Epidermal melanocyte (primary cell): ENCODE data around the gene KCNIP1.

Source experiments
- DNase-seq: peaks from one replicate; pipeline ENCODE4 v3.0.0; 2011; ENCODE audit warnings: low spot score; ENCODE audit not compliant: insufficient read length

KCNIP1 gene

DNA sequence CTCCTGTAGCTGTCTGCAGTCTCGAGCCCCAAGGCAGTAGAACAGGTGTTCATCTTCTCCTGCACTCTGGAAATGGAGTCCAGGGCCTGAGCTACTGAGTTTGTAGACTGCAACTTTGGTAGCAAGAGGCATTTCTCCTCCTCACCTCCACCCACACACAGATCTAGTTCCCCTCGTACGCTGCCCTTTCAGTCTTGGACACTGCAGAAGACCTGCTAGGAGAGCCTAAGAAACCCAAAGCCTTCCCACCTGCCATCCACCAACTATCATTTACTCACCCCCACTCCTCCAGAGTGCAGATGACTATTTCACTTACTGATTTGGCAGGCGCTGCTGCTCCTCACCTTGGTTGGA is 59.0 kb downstream of the KCNIP1 start:
- no peak for DNase-seq

DNA sequence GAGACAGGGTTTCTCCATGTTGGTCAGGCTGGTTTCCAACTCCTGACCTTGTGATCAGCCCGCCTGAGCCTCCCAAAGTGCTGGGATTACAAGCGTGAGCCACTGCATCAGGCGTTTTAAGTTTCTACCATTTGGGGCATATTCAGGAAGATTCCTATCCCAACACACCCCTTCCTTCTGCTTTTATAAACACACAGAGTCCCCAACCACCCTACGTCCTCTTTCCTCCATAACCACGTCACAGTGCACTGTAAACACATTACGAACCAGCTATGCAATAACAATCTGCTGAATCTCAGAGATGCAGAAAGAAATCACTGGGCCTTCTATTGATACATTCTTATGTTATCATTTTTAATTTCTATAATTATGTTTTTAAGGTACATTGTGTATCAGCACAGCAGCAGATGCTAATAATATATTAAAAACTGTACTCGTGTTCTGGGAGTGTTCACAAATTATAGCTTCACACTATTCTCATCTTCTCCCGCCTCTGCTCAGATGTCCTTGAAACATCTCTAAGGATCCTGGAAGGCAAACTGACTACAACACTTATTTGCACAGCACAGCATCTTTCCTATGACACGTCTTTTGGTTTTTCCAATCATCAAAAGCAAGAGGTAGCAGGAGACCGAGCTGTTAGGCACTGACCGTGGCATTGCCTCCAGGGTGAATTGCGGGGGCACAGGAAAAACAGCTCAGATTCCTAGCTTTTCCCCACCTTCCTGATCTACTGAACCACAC is 60.2 kb downstream of the KCNIP1 start:
- DNase-seq, result no peak

DNA sequence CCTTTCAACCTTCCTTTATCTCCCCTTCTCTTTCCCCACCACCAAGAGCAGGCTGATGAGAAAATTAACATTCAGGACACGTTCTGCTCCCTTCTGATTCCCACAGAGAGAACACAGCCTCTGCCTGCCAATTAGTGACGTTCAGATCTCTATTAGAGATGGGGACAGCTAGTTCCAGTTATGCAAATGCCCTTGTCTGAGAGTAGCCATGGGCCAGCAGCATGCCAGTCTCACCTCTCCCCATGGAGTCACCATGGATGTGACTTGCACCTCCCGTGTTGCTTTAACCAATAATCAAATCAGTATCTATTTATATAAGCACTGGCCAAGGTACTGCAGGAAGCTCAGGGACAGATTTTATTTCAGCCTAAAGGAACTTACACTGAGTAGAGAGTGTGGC is 61.3 kb downstream of the KCNIP1 start:
- no peak for DNase-seq

DNA sequence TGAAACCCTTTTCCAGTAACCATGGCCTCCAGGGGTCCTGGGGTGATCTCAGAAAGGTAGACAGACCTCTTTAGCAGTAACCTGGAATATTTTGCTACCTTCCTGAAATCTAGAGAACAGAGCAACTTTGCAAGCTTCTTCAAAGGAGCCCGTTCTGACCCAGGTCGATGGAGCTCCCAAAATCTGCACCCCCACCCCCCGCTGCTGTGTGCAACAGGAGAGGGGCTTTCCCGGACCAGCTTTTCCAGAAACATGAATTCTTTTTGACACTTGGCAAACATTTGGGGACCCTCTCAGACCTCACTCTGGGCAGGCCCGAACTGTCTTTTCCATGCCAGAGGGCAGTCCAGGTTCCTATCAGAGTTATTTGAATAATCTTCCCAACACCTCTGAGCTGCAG is 65.3 kb downstream of the KCNIP1 start:
- no peak for DNase-seq

DNA sequence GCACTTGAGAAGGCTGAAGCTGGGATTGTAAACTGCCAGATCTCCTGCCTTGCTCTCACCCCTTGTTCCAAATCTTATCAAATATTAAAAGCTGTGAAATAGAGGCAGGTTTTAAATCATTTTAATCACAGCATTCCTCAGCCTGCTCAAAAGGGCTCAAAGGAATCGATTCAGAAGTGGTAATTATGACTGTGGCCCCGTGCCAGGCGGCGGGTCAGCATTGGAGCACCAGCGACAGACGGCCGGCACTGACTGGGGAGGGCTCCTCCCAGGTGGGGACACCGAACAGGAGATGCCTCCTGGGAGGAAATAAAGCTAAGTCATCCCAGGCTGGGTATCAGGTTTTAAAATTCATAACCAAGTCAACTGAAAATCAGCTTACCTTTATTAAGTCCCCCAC is 66.7 kb downstream of the KCNIP1 start:
- no peak for DNase-seq

DNA sequence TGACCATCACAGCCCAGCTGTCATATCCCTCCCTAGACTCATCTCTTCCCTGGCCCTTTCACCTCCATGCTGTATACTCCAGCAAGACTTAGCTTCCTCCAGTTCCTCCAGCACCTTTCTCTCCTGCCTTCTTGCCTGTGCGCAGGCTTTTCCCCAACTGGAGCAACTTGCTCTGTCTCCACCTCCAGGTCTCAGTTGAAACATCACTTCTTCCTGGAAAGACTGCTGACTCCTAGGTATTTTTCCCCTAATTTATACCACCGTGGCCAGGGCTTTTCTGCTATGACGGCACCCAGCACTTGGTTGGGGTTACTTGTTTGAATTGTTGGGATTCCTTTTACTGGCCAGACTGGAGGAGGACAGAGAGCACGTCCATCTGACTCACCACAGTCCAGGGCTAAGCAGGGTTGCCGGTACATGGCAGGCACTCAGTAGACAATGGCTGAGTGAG is 67.5 kb downstream of the KCNIP1 start:
- no peak for DNase-seq

DNA sequence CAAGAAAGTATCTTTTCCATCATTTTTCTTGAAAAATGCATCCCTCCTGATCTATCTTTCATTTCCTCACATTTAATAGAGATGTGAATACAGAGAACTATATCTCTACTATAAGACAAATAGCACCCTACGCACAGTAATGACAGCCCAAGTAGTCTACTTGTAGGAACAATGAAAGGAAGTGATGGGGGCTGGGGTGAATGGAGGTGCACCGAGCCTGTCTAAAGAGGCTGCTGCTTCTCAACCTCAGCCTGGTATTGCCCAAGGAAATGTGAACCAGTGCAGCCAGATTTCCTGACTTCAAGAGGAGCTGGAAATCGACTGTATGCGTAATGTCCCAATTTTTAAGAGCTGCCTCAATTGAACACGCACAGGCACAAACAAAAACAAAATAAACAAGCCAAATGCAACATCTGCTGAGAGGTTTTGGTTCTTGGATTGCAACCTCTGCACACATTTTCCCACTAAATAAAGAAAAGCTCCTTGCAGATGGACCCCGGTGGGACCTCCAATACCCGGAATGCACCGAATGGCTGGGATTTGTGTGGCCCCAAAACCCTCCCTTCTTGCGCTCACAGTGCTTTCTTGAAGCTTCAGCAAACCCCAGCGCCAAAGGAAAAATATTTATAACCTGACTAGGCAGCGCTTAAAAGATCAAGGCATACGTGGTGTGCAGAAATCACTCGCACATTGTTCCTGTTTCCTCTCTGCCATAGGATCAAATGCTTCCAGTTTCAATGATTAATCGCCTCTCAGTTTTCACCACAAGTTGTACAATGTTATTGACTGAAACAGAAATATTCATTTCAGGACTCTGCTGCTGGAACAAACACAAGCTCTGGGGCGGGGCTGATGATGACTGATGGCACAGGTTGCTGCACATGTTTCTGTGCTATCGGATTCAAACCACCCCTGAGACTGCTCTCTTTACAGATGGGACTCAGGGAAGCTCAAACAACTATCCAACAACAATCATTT is 68.3 kb downstream of the KCNIP1 start:
- no peak for DNase-seq

DNA sequence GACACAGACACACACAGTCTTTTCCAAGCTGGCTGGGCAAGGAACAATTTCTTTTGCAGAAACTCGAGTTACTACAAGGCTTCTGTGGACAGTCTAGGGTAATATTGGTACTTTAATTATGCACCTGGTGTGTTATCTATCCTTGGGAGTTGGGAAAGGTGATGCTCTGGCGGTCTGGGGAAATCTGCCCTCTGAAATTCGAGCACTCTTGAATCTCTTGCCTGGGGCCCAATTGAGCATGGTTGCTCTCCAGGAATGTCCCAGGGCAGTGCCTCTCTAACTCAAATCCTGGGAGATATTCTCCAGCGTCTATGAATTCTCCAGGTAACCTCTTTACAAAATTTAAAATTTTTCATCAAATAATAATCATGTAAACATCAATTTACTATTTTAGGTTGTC is 69.3 kb downstream of the KCNIP1 start:
- no peak for DNase-seq

DNA sequence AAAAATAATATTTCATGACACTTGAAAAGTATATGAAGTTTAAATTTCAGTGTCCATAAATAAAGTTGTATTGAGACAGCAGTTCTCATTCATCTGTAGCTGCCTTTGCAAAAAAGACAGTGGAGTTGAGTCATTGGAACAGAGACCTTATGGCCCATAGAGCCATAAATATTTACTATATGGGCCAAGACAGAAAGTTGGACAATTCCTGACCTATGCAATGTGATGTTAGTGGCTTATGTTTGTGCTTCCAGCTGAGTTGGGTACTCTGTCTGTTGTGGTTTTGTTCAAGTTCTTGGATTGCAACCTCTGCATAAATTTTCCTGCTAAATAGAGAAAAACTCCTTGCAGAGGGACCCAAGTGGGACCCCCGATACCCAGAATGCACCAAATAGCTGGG is 69.8 kb downstream of the KCNIP1 start:
- no peak for DNase-seq

DNA sequence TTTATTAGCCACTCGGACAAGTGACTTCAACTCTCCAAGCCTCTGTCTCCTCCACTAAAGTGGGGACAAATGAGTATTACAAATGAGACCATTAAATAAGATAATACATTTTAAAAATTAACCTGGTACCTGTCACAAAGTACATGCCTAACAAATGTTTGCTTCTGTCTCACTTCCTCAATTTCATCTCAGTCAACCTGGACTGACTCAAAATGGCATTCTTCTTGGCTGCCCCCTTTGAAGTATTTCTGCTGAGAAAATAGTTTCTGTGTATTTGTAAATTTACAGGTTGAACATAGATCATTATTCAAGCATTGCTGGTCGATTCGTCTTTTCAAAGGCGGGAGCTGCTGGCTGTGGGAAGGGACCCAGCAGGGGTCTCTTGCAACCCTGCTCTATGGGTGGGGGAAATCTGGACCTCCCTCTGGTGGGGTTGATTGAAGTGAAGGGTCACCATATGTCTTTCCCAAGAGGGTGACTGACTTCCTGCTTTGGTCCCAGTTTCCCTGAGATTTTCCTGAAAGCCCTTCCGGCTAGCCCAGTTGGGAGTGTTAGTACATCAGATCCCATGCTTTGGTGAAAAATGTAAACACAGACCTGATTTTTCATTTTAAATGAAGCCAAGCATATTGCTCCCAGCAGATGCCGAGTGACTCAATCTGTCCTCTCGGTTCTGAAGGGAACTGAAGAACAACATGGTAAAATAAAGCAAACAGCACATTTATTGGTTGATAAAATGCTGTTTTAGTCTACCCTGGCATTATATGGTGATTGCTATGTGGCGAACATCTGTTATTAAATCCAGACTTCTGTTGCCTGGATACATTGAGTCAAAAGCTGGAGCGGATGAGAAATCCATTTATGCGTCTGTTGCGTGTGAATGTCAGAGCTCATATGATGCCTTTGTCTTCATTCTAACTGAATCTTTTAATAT is 73.0 kb downstream of the KCNIP1 start:
- no peak for DNase-seq

DNA sequence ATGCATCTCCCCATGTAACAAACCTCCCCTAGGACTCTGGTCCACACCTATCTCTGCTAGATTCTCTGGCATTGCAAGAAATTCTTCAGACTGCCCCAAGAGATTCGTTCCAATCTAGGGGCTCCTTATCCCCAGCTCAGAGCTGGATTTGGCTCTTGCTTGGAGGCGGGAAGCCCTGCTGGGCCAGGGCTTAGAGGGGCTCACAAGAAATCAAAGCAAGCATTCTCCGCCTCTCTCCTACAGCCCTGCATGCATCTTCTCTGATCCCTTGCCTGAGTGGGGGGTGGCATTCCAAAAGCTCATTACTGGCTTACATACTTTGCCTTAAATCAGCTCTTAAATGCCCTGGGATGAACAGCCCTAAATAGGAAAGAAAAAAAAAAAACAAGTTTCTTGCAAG is 75.8 kb downstream of the KCNIP1 start:
- DNase-seq, result no peak

DNA sequence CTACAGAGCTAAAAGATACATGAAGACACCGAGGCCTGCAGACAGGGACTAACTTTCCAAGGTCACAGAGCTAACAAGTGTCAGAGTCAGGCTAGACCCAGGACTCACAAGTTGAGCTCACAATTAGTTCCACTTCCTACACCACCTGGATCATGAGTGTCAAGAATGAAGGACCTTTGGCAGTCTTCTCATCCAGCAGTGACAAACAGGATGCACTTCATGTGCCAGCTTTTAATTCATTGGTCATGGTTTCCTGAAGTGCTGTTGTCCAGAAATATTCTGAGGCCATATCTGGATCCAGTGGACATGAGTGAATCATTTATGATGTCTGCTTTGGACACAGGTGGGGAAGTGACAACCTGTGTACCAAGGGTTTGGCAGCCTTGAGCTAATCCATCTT is 77.4 kb downstream of the KCNIP1 start:
- no peak for DNase-seq

DNA sequence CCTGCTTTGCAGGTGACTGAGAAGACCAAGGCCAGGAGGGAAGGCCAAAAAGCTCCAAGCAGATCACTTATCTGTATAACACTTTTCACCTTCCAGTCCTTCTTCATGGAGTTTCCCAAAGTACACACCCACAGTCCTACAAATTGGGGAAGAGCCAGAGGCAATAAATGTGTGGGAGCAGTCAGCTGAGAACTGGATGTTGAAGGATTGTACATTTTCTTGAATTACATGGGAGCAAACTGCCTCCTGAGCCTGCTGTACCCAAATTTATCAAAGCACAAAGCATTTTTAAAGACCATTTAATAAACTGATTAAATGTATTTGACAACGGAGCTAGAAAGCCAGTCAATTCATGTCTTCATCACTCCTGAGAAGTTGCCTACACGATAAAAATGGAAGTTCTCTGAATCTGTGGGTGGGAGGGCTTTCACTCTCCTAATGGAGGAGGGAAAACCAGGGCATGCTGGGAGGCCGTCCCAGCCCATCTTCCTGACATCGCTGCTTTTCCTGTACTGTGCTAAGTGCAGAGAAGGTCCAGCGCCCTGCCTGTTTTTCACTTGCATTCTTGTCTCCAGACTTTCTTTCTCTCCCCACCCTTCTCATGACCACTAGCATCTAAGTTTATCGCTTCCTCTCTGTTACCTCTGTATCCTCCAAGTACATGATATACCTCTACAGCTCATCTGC is 79.0 kb downstream of the KCNIP1 start:
- no peak for DNase-seq

DNA sequence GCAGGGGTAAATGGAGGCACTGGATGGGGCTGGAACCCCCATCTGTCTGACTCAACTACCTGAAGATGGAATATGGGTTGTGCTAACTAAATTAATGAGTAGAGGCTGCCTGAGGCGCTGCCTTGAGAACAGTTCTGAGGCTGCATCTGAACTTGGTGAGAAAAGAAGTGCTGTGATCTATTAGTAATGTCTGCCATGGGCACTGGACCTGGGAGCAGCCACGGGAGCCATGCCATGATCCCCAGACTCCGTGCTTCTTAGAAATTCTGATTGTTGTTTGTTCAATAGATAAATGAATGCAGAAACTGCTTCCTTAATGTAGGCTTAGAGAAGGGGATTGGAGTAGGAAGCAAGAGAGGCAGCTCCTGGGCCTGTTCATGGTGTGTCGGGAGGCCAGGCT is 80.2 kb downstream of the KCNIP1 start:
- DNase-seq, result no peak

DNA sequence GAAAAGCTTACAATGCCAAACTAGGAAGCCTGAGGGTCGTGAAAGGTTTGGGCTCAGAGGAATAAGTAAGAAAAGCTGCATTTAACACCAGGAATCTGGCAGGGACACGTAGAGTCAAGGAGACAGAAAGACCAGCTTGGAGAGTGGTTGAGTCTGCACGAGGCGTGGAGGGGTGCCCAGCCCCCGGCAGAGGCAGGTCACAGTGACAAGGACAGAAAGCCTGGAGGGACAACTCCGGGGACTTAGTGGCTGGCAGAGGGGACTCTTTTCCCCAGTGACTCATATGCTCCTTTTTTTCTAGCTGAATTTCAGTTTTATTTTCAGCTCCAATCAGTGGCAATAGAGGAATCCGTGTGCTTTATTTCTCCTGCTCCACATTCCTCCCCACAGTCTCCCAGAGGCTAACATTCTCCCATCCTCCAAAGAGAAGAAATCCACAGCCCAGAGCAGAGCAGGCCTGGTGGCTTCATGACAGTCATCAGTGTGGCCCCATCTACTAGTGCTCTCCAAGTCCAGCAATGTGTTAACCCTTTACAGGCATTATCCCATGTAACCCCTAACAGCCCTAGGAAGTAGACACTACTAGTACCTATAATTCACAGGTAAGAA is 80.7 kb downstream of the KCNIP1 start:
- no peak for DNase-seq

DNA sequence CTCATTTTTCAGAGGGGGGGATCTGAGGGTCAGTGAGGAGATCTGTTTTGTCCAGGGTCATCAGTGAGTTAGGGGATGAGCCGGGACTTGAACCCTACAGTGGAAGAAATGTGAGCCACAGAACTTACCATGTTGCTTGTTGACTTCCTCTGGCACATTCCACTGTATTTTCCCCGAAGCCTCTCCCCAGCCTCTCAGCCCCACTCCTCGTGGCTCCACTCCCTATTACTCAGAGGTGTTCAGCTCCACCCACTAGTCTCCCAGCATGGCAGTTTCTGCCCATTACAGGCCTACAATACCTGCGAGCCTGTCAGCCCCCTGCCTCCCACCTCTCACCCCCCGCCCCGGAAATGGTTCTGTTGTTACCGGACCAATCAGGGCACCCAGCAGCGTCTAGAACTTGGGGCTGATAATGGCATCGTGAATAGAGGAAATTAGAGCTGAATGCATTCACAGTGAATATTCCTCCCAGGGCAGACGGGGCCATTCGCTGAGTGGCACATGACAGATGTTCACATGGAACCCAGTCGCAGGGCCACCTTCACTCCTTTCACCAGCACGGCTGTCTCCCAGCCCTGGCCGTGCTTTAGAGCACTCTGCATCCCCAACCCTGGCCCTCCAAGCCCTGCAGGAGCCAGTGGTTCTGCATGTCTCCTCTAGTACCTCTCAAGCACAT is 81.6 kb downstream of the KCNIP1 start:
- DNase-seq, result no peak

DNA sequence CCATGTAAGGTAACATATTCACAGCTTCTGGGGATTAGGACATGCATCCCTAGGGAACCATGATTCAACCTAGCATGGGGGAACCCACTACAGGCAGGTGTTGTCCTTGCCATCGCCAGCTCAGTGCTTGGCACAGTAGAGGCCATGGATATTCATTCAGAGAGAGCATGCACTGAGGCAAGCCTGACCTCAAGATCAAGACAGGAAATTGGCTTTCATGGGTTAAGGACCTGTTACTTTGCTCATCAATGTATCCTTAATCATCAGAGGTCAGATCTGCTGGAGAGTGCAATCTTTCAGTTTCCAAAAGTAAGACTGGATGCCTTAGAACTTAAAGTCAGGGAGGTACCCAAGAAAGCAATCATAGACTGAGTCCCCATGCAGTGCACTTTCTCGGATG is 84.0 kb downstream of the KCNIP1 start:
- no peak for DNase-seq

DNA sequence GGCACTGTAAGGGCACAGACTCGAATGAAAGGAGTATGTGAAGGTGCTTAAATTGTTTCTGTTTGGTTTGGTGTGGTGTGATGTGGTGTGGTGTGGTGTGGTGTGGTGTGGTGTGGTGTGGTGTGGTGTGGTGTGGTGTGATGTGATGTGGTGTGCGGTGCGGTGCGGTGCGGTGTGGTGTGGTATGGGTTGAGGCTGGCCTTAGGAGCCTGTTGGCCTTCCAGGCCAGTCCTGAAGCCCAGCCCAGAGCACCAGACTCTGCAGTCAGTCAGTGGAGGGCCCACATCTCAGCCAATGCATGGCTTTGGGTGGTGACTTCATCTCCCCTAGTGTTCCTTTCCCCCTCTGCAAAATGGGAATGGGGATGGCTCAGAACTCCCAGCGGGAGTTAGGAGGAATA is 85.8 kb downstream of the KCNIP1 start:
- DNase-seq, result no peak

DNA sequence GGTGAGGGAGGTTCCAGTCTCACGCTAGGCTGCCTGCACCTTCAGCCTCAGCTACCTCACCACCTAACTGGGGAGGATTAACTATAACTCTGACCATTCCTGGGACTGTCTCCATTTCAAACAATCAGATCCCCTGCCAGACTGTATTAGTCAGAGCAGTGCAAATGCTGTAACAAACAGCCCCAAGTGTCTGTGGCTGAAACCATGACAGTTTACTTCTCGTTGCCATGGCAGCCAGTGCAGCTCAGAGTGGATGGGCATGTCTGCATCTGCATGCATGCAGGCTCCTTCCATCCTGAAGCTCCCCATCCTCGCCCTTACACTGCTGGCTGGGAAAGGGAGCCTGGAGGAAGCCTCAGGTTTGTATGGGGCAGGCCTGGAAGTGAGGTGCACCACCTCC is 86.7 kb downstream of the KCNIP1 start:
- no peak for DNase-seq

DNA sequence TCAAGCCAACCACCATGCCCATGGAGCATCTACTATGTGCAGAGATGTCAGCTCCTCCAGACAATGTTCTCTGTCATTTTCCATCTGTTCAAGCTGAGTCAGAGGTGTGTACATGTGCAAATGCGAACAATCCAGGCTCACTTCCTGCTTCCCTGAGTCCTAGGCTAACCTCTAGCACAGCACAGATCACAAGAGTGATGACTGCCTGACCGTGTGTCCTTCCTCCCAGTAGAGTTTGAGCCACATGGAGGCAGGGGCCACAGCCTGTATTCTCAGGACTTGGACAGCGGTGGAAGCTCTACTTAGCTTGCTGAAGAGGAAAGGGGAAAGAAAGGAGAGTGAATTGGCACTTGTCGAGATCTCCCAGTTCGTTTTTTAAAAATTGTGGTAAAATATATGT is 87.2 kb downstream of the KCNIP1 start:
- DNase-seq, result no peak
